LNCAP (cell line): ENCODE measurements around the gene THBS1.

Experiments used
- CTCF ChIP-seq: fragments of 450-650 bp; IDR thresholded peaks from 2 replicates; pipeline ENCODE4 v1.5.1; 2017; ENCODE audit warnings: mild to moderate bottlenecking

The THBS1 gene

DNA sequence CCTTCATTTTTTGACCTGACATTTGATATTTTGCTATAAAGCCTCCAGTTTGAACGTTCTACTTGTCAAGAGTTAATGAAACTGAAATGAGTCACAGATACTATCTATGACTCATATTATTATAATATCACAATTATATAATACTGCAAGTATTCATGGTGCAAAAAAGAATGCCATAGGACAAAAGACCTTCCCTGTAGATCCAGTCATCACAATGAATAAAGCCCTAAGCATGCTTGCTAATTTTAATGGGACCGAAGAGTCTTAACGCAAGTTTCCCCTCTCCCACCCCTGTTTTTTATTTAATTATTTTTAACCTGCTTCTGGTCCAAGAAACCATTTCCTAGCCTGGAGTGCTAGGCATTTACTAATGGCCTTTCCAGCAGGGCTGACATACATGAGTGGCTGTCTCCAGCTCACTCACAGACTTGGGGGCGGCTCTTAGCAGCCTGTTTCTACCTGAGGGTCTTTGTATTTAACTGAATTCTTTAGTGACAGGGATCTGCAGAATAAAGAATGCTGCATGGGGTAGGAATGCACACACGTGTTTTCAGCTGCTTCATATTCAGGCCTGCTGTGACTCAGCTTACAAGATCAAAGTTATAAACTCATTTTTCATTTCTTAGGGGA is 61.2 kb downstream of the THBS1 start:
- TF ChIP-seq CTCF, result no peak

- no peak for TF ChIP-seq CTCF
Measured at GRCh38 chr15:39643727-39644126, 62.8 kb downstream of the THBS1 start.

GRCh38 chr15:39644136-39644535 is 63.3 kb downstream of the THBS1 start:
- no peak for TF ChIP-seq CTCF

- TF ChIP-seq CTCF, result no peak
Measured at GRCh38 chr15:39645138-39645975, 64.5 kb downstream of the THBS1 start.

DNA sequence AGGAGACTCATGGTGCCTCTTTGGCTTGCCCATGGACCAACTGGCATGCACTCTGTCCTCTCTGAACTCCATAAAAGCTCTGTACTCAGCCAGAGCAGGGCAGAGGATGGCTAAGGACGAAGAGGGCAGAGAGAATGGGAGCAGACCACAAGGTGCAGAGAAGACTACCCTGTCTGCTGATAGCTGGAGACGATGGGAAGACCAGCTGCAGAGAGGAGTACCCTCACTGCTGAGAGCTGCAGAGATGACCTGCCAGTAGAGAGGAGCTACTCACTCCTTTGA is 65.0 kb downstream of the THBS1 start:
- TF ChIP-seq CTCF, result no peak

- no peak for TF ChIP-seq CTCF
Measured at GRCh38 chr15:39646425-39646824, 65.5 kb downstream of the THBS1 start.
